Measurements from ENCODE around the gene GRIN3B.

The GRIN3B gene

GRCh38 chr19:991174-991931 is 8.9 kb upstream of the GRIN3B start:
- DNase-seq: no peak

GRCh38 chr19:991932-992669 is 8.1 kb upstream of the GRIN3B start:
- DNase-seq: no peak

GRCh38 chr19:992670-993055 is 7.6 kb upstream of the GRIN3B start:
- DNase-seq: no peak

- DNase-seq: no peak
These were observed 6.8 kb upstream of the GRIN3B start for GRCh38 chr19:993361-993830.

GRCh38 chr19:993831-994393 is 6.3 kb upstream of the GRIN3B start:
- no peak for DNase-seq

GRCh38 chr19:994516-994915 is 5.7 kb upstream of the GRIN3B start:
- DNase-seq: no peak

- DNase-seq: no peak
These were observed 5.0 kb upstream of the GRIN3B start for GRCh38 chr19:995051-995827.

- no peak for DNase-seq
These were observed 4.0 kb upstream of the GRIN3B start for GRCh38 chr19:996051-996838.

GRCh38 chr19:998064-998463 is 2.2 kb upstream of the GRIN3B start:
- DNase-seq: no peak

GRCh38 chr19:999379-999719 is 870 bp upstream of the GRIN3B start:
- DNase-seq: no peak

- no peak for DNase-seq
These were observed 645 bp downstream of the GRIN3B start for GRCh38 chr19:1000591-1001537.

GRCh38 chr19:1001538-1002166 is 1.4 kb downstream of the GRIN3B start:
- DNase-seq: no peak

GRCh38 chr19:1002600-1002999 is 2.4 kb downstream of the GRIN3B start:
- no peak for DNase-seq

GRCh38 chr19:1003283-1003682 is 3.1 kb downstream of the GRIN3B start:
- no peak for DNase-seq

- no peak for DNase-seq
These were observed 4.1 kb downstream of the GRIN3B start for GRCh38 chr19:1004204-1004802.

- DNase-seq: no peak
These were observed 4.8 kb downstream of the GRIN3B start for GRCh38 chr19:1004803-1005664.

GRCh38 chr19:1006711-1007398 is 6.6 kb downstream of the GRIN3B start:
- no peak for DNase-seq

- no peak for DNase-seq
These were observed 7.4 kb downstream of the GRIN3B start for GRCh38 chr19:1007399-1008251.

Data from GOT3 (cell line).